ENCODE measurements around the gene AKT1. TPM values are rescaled to one million over a fixed set of nuclear protein-coding genes. Genes with fewer than 3 reads are reported as not detected.

Gene AKT1
- total RNA-seq, 1 donor from 2014 or later: 191 TPM

DNA sequence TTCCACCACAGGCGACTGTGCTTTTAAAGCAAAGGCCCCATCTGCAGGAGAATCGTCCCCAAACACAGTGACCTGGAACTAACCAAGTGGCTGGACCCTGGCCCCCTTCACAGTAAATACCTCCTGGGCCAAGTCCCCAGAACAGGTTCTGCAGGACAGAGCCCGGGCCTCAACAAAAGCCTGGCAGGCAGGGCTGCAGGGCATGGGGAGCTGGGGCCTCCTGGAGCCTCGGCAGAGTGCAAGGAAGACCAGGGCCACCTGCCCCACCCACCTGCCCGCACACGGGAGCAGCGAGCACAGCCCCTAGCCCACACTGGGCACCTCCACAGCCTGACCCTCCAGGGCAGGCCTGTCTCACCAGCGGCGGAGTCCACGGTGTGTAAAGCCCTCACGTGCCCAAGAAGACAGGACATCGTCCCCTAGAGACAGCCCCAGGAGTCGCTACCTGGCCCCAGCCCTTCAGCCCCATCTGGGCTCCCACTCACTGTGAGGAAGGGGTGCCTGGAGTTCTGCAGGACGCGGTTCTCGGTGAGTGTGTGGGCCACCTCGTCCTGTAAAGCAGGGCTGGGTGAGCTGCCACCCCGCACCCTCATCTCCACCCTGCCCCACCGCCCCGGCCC is 21.0 kb downstream of the AKT1 start:
- peaks cover 38% of the 10 kb centered on the region for H3K36me3 ChIP-seq (ENCODE audit: control insufficient read depth, insufficient read depth, low read length)
- no peak for FAIRE-seq

DNA sequence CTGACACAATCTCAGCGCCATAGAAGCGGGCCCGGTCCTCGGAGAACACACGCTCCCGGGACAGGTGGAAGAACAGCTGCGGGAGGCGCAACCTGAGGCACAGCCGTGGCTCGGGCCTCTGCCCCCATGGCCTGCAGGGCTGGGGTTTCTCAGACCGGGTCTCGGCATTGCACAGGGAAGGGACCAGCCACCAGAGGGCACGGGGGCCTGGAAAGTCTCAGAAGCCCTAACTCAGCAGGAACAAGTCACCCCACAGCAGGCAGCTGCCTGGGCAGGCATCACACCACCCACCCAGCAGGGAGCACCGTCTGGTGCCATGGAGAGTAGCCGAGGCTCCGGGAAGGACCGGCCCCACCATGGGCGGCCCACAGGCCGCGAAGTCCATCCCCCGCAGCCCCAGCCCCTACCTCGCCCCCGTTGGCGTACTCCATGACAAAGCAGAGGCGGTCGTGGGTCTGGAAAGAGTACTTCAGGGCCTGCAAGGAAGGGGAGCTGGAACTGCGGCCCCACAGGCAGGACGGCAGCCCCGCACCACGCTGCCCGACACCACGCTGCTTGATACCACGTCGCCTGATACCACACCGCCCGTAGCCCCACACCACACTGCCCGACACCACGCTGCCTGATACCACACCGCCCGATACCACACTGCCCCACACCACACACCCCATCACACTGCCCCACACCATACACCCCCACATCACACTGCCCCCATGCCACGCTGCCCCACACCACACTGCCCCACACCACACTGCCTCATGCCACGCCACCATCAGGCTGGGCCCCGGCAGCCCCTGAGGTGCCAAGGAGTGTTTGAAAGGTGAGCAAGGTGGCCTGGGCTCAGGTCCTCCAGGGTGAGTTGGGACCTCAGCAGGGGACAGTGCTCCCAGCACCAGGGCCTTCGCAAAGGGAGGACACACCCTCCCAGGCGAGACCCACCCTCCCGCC is 21.8 kb downstream of the AKT1 start:
- H3K27me3 ChIP-seq (ENCODE audit: control insufficient read depth, insufficient read depth, low read length): no peaks in the 10 kb centered on the region
- no peak overlapping the region for H3K4me3 ChIP-seq (ENCODE audit: low read depth, low read length)
- H3K36me3 ChIP-seq (ENCODE audit: control insufficient read depth, insufficient read depth, low read length): peaks cover 36% of the 10 kb centered on the region
- DNase-seq (ENCODE audit: low read depth) (no peak), FAIRE-seq (no peak)
- TF ChIP-seq, protein P1, sequence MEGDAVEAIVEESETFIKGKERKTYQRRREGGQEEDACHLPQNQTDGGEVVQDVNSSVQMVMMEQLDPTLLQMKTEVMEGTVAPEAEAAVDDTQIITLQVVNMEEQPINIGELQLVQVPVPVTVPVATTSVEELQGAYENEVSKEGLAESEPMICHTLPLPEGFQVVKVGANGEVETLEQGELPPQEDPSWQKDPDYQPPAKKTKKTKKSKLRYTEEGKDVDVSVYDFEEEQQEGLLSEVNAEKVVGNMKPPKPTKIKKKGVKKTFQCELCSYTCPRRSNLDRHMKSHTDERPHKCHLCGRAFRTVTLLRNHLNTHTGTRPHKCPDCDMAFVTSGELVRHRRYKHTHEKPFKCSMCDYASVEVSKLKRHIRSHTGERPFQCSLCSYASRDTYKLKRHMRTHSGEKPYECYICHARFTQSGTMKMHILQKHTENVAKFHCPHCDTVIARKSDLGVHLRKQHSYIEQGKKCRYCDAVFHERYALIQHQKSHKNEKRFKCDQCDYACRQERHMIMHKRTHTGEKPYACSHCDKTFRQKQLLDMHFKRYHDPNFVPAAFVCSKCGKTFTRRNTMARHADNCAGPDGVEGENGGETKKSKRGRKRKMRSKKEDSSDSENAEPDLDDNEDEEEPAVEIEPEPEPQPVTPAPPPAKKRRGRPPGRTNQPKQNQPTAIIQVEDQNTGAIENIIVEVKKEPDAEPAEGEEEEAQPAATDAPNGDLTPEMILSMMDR (IDR thresholded peaks at IDR 0.05; ENCODE audit: insufficient read depth, low read length, severe bottlenecking): no peak

More for the DNA sequence above, 21.0 kb downstream of the AKT1 start:
- H3K27me3 ChIP-seq (ENCODE audit: control insufficient read depth, insufficient read depth, low read length): no peaks in the 10 kb centered on the region
- DNase-seq (ENCODE audit: low read depth): no peak
- TF ChIP-seq, protein P1 (IDR thresholded peaks at IDR 0.05; ENCODE audit: insufficient read depth, low read length, severe bottlenecking): no peak
- H3K4me3 ChIP-seq (ENCODE audit: low read depth, low read length): no peak overlapping the region

DNA sequence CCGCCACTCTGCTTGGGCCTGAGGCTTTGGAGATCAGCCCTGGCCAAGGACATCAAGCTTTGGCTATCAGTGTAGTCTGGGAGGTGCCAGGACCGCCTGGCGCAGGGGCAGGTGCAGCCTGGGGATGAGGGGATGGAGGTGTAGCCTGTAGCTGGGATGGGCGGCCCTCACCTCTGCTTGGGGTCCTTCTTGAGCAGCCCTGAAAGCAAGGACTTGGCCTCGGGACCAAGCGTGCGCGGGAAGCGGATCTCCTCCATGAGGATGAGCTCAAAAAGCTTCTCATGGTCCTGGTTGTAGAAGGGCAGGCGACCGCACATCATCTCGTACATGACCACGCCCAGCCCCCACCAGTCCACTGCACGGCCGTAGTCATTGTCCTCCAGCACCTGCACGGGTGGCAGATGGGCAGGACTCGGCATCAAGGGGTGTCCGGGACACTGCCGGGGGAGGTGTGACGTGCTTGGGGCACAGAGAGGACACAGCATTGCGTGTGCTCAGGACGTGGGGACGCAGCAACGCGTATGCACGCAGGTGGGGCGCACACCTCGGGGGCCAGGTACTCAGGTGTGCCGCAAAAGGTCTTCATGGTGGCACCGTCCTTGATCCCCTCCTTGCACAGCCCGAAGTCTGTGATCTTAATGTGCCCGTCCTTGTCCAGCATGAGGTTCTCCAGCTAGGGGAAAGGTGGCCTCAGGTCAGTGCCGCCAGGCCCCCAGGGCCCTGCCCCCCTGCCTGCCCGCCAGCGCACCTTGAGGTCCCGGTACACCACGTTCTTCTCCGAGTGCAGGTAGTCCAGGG is 22.6 kb downstream of the AKT1 start:
- TF ChIP-seq, protein P1 (IDR thresholded peaks at IDR 0.05; ENCODE audit: insufficient read depth, low read length, severe bottlenecking): no peak
- no peak overlapping the region for H3K4me3 ChIP-seq (ENCODE audit: low read depth, low read length)
- peaks cover 33% of the 10 kb centered on the region for H3K36me3 ChIP-seq (ENCODE audit: control insufficient read depth, insufficient read depth, low read length)
- FAIRE-seq (no peak), DNase-seq (ENCODE audit: low read depth) (no peak)
- no peaks in the 10 kb centered on the region for H3K27me3 ChIP-seq (ENCODE audit: control insufficient read depth, insufficient read depth, low read length)

DNA sequence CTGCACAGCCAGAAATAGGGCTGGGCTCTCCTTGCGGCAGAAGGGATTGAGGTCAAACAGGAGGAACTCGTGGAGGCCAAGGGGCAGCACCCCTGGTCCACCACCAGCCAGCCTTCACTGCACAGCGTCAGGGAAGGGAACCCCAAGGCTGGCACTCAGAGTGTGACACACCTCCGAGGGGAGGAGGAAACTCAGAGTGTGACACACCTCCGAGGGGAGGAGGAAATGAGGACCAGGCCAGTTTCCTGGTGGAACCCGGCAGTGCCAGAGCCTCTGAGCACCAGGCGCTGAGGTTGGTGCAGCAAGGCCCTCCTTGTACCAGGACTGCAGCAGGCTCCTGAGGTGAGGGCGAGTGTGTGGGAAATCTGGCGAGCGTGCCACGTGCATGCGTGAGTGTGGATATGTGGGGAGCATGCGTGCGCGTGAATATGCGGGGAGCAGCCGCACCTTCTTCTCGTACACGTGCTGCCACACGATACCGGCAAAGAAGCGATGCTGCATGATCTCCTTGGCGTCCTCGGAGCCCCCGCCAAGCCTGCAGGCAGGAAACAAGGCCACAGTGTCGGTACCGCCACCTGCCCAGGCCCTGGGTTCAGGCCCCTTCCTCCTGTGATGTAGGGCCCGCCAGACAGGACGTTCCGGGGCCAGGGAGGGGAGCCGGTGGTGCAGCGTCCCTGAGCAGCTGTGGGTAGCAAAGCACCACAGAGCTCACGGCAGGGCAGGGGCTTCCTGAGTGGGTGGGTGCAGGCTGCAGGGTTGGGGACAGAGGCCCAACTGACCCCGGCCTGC is 23.4 kb downstream of the AKT1 start:
- DNase-seq (ENCODE audit: low read depth) (no peak), FAIRE-seq (no peak)
- TF ChIP-seq, protein P1 (IDR thresholded peaks at IDR 0.05; ENCODE audit: insufficient read depth, low read length, severe bottlenecking): no peak
- peaks cover 29% of the 10 kb centered on the region for H3K36me3 ChIP-seq (ENCODE audit: control insufficient read depth, insufficient read depth, low read length)
- no peak overlapping the region for H3K4me3 ChIP-seq (ENCODE audit: low read depth, low read length)
- no peaks in the 10 kb centered on the region for H3K27me3 ChIP-seq (ENCODE audit: control insufficient read depth, insufficient read depth, low read length)

DNA sequence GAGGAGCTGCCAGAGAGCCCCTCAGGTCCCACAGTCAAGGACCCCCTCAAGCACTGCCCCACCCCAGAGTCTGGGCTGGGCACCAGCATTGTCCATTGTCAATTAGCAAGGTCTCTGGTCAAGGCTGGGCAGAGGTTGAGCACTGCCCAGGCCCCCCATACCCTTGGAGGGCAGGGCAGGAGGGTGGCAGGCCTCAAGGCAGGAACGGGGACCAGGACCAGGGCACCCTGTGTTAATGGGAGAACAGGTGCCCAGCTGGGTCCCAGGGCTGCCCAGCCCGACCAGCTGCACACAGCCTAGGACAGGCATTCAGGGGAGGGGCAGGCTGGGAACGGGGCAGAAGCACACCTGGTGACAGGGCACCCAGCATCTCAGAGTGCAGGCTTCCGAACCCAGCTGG is 24.2 kb downstream of the AKT1 start:
- no peak overlapping the region for H3K4me3 ChIP-seq (ENCODE audit: low read depth, low read length)
- no peak for DNase-seq (ENCODE audit: low read depth)
- TF ChIP-seq, protein P1 (IDR thresholded peaks at IDR 0.05; ENCODE audit: insufficient read depth, low read length, severe bottlenecking): no peak
- H3K36me3 ChIP-seq (ENCODE audit: control insufficient read depth, insufficient read depth, low read length): peaks cover 25% of the 10 kb centered on the region
- no peaks in the 10 kb centered on the region for H3K27me3 ChIP-seq (ENCODE audit: control insufficient read depth, insufficient read depth, low read length)
- no peak for FAIRE-seq
